HG02678 (cell line): Measurements from ENCODE around the gene PINLYP.
"Not testable (repeated sequence)": the region's sequence is repeated elsewhere in the genome, so short reads cannot be mapped to it uniquely, and the experiment has no call there.

Experiments
- ATAC-seq: cut with Tn5 transposase; IDR thresholded peaks from one replicate; pipeline ENCODE4 v1.9.1; 2021; ENCODE audit warnings: mild to moderate bottlenecking, moderate library complexity; ENCODE audit not compliant: unreplicated experiment

The PINLYP gene

DNA sequence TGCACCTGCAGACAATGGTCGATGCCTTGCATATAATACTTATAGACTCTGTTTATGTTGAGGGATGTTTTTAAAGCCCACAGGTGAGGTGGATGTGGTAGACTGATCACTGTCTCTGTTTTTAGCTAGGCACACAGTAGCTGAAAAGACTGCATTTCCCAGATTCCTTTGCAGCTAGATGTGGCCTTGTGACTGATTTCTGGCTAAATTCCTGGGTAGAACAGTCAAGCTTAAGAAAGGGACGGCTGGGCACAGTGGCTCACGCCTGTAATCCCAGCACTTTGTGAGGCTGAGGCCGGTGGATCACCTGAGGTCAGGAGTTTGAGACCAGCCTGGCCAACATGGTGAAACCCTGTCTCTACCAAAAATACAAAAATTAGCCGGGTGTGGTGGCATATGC, 24.7 kb downstream of the PINLYP start:
- not testable (repeated sequence) for ATAC-seq

DNA sequence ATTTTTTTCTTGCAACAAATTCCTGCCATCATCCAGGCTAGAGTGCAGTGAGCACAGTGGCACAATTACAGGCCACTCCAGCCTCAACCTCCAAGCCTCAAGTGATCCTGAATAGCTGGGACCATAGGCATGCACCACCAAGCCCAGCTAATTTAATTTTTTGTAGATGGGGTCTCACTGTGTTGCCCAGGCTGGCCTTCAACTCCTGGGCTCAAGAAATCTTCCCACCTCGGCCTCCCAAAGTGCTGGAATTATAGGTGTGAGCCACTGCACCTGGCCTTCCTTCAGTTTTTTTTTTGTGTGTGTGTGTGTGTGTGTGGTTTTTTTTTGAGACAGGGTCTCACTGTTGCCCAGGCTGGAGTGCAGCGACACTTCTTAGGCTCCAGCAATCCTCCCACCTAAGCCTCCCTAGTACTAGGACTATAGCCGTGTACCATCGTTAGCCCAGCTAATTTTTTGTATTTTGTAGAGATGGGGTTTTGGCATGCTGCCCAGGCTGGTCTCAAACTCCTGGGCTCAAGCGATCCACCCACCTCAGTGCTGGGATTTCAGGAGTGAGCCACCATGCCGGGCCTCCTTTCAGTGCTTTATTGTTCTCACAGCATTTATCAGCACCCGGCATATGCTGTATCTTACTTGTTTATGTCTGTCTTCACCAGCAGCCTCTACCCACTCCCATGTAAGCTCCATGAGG, 30.4 kb downstream of the PINLYP start:
- no peak for ATAC-seq

GRCh38 chr19:43606569-43607229, 31.1 kb downstream of the PINLYP start:
- no peak for ATAC-seq

DNA sequence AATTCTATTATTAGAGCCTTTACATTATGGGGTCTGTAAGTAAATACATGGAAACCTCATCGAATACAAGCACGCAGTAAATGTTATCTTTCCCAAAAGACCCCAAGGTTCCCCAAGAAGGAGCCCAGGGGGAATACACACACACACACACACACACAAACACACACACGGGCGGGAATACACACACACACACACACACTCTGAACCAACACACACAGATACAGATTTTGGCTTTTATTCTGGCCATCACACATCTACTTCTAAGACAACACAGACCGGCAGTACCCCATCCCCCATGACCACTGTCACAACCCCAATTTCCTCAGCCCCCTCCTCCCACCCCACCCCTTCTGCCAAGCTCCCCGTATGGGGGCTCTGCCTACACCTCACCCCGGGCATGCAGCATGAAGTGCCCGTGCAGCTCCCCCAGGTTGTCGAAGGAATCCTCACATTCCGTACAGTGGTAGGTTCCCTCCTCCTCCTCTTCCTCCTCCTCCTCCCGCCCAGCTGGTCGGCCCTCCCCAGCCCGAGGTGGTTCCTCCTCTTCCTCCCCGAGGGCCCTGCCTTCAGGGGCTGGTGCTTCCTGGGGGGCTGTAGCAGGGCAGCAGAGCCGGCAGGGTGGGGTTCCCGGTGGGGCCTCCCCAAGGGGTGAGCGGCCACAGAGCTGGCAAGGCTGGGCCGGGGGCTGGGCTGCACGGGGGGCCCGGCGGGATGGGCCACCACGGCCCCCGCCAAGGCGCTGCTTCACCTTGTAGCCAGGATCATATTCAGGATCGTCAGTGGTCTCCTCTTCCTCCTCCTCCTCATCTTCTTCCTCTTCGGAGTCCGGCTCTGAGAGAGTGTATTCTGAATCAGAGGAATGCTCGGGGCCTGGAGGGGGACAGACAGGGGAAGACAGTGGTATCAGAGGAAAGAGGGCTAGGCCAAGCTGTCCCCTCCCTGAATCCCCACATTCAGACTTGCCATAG, 31.9 kb downstream of the PINLYP start:
- ATAC-seq, result no peak

GRCh38 chr19:43609872-43610271, 34.3 kb downstream of the PINLYP start:
- no peak for ATAC-seq

GRCh38 chr19:43610493-43610892, 34.9 kb downstream of the PINLYP start:
- no peak for ATAC-seq

DNA sequence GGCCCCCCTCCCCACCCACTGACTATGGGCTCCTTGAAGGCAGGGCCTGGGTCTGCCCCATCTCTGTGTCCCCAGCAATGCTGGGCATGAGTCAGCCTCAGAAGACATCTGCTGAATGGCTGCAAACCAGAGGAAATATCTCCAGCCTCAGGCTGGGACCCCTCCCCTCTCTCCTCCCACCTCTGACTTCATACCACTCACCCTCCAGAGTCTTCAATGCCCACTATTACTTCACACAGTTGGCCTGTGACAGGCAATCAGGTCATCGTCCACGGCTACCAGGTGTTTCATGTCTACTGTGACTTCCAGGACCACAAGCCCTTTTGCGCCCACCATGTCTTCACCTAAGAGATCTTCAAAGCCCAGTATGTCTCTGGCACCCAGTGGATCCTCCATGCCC, 36.2 kb downstream of the PINLYP start, which contains the start of gene SRRM5:
Gene SRRM5 (plus strand): TSS at position 301 of the 400 bp plus-strand sequence. CDS start 34 bp downstream, at position 335.
- no peak for ATAC-seq

- no peak for ATAC-seq
Measured at GRCh38 chr19:43612374-43612773, 36.8 kb downstream of the PINLYP start.

- ATAC-seq, result no peak
Measured at GRCh38 chr19:43616306-43616705, 40.7 kb downstream of the PINLYP start.

DNA sequence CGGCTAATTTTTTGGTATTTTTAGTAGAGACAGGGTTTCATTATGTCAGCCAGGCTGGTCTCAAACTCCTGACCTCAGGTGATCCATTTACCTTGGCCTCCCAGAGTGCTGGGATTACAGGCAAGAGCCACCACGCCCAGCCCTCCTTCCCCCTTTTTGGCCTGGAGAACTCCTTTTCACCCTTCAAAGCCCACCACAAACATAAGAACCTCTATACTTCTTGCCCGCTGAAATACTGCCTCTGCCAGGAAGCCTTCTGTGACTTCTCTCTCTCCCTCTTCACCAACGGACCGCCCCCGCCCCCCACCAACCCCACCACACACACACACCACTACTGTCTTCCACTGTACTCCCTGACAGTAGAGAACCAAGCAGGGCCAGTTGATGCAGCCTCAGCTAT, 41.4 kb downstream of the PINLYP start:
- ATAC-seq, result no peak

GRCh38 chr19:43618921-43619261, 43.3 kb downstream of the PINLYP start:
- peak; percentile 18 for ATAC-seq

- peak; percentile 79 for ATAC-seq
Measured at GRCh38 chr19:43619262-43620060, 43.9 kb downstream of the PINLYP start, which contains the start of gene ZNF428. Gene ZNF428 (minus strand): TSS chr19:43619629. CDS start chr19:43614304, 5,325 bp downstream.

- ATAC-seq, result no peak
Measured at GRCh38 chr19:43620061-43621001, 44.7 kb downstream of the PINLYP start.

DNA sequence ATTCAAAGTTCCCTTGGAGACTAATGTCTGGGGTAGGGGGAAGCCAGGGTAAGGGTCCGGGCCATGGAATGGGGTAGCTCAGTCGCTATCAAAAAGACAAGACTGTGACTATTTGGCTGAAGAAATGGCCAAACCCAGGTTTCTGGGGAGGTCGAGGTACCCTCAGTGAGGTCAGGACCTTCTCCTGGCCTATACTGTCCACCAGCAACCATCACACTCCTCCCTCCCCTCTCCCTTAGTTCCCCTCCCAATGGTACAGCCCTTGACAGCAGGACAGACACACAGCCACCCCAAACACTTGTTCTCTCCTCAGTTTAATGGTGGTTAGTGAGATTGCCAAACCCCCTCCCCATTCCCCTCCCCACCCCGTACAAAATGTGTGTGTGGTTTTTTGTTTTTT, 46.5 kb downstream of the PINLYP start:
- no peak for ATAC-seq

DNA sequence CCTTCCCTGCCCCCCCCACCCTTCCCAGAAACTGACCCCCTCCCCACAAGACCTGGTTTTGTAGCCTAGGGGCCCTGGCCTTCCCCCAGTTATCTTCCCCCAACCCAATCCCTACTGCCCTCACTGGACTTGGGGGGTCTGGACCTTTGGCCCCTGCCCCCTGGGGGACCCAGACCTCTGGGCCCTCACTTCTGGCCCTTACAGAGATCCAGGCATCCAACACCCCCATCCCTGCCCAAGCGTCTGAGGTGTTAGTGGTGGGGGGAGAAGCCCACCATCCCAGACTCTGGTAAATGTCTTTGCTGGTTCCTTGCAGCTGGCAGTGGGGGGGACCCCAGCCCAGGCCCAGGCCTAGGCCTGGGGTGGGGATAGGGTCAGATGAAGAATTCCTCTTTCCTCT, 47.4 kb downstream of the PINLYP start:
- ATAC-seq, result no peak

- ATAC-seq, result no peak
Measured at GRCh38 chr19:43623889-43624670, 48.5 kb downstream of the PINLYP start.

DNA sequence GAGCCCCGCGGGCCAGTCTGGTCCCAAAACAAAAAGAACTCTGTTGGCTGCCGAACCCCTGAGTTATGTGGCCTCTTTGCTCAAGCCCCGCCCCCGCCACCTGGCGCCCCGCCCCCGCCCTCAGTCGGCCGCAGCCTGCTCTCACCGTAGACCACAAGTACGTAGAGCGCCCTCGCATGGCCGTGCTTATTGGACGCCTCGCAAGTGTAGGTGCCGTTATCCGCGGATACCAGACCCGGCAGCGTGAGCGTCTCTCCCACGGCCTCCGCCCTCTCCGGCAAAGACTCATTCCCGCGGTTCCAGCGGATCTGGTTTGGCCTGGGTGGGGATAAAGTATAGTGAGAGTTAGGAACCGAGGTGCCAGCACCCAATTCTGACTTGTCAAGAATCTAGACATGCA, 49.3 kb downstream of the PINLYP start:
- ATAC-seq, result no peak

DNA sequence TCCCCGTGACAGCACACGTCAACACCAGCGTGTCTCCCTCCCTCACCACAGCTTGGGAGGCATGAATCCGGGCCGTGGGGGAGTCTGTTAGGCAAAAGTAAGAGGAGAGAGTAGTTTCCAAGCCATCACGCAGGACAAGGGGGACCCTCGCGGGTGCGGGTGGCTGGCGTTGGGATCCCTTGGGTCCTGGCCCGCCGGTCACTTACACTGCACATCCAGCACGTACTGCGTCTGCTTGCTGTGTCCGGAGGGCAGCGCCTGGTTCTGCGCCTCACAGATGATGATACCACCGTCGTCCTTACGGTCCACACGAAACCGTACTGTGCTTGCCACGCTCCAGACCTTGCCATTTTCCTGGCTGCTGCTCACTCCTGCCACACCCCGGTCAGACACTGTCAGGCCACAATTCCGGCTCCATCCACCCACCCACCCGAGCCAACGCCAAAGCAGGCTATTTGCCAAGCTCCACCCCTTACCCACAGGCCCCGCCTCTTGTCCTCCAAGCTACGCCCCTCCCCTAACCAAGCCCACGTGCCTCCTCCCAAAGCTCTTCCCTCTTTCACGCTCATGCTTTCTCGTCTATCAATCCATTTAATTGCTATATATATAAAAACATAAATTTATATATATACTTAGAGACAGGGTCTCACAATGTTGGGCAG, 50.4 kb downstream of the PINLYP start:
- ATAC-seq, result no peak
